K562 (cell line): ENCODE measurements around the gene SALL3.

Experiments used
- ATF2 ChIP-seq: sonication (generic); formaldehyde crosslinking; IDR thresholded peaks from 2 replicates; pipeline ENCODE4 v1.8.1; 2022; ENCODE audit warnings: missing genetic modification reagents
- HDAC2 ChIP-seq: fragments of 450-650 bp; IDR thresholded peaks from 2 replicates; pipeline ENCODE4 v1.6.1; 2016; ENCODE audit warnings: mild to moderate bottlenecking

- TF ChIP-seq HDAC2 (no peak), ATF2 (no peak)
Observed at GRCh38 chr18:78991446-78991845, 11.8 kb downstream of the SALL3 start.
